Measurements from ENCODE around the gene ANO10. TPM values are rescaled to one million over a fixed set of nuclear protein-coding genes. Genes with fewer than 3 reads are reported as not detected.

The ANO10 gene
- total RNA-seq, 2 experiments from 2014 or later, result 6.3 to 8.9 TPM

DNA sequence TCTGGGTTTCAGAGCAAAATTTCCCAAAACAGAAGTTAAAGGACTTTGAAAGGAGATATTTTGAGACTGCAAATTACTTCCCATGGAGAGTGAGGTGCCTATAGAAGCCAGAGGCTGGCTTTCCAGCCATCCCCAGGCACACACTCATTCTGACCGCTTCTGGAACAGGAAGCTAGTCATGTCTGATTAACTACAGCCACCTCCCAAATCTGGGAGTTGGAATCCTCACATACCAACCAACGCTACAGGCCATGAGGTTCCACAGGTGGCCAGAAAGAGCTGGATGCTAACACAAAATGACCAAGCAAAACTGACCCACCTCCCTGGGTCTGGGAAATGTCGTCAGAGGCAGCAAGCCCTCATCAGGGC, 248.3 kb downstream of the ANO10 start:
- TF ChIP-seq, protein P1, sequence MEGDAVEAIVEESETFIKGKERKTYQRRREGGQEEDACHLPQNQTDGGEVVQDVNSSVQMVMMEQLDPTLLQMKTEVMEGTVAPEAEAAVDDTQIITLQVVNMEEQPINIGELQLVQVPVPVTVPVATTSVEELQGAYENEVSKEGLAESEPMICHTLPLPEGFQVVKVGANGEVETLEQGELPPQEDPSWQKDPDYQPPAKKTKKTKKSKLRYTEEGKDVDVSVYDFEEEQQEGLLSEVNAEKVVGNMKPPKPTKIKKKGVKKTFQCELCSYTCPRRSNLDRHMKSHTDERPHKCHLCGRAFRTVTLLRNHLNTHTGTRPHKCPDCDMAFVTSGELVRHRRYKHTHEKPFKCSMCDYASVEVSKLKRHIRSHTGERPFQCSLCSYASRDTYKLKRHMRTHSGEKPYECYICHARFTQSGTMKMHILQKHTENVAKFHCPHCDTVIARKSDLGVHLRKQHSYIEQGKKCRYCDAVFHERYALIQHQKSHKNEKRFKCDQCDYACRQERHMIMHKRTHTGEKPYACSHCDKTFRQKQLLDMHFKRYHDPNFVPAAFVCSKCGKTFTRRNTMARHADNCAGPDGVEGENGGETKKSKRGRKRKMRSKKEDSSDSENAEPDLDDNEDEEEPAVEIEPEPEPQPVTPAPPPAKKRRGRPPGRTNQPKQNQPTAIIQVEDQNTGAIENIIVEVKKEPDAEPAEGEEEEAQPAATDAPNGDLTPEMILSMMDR (IDR thresholded peaks at IDR 0.05), result no peak
- POLR2A ChIA-PET, result no interaction called here
- intact Hi-C loops (cut with micrococcal nuclease), result loop anchor here (10.0 kb wide), 1 partner anchor 89 kb away; the partner anchor contains the start of gene SNRK
- DNase-seq (no peak), ATAC-seq (no peak)
- no peaks in the 10 kb centered on the region for H3K9me3 Mint-ChIP-seq
- no peak overlapping the region for H3K4me3 Mint-ChIP-seq
- CTCF ChIA-PET, result interaction anchor here (1.1 to 1.4 kb wide), 4 partner anchors 52 to 151 kb away, joined by 3 to 4 read pairs (median 4); no protein-coding TSS in a partner anchor
- no peaks in the 10 kb centered on the region for H3K36me3 Mint-ChIP-seq (ENCODE audit: low read depth)
- no peak overlapping the region for H3K27ac Mint-ChIP-seq
- no peaks in the 10 kb centered on the region for H3K27me3 Mint-ChIP-seq
- peaks cover 22% of the 10 kb centered on the region for H3K4me1 Mint-ChIP-seq (ENCODE audit: low read depth)

DNA sequence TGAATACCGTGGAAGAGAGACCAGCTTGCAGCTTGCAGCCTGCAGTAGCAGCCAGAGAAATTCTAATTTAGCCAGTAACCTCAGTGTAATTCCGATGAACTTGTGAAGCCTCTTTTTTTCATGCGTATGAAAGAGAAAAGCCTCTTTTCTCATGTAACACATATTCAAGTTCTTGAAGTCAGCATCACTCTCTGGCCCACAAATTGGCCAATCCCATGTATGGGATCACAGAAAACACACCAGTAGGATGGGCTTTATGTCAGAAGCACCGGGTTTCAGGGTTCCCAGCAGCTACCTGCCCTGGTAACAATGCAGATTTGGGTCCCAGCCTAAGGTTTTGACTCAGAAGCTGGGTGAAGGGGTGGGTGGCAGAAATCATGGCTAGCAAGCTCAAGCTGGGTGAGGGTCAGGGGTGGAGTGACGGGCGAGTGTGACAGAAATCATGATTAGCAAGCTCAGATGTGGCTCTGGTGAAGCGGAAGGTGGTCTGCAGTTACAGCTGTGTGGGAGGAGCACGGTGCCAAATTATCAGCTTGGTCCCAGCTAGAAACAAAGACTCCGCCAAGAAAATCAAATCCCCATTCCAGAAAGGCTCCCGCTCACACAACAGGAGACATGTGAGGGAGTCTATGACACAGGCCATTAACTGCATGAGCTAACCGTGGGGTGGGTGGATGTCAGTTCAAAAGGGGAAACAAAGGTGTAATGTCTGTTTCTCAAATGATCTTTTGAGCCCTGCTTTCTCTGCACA, 248.8 kb downstream of the ANO10 start:
- no peak for ATAC-seq
- ChIA-PET CTCF (interaction anchor here (1.1 to 1.4 kb wide), 4 partner anchors 52 to 150 kb away, joined by 3 to 4 read pairs (median 4); no protein-coding TSS in a partner anchor), POLR2A (no interaction called here)
- intact Hi-C loops (cut with micrococcal nuclease), result loop anchor here (10.0 kb wide), 1 partner anchor 88 kb away; the partner anchor contains the start of gene SNRK
- H3K36me3 Mint-ChIP-seq (ENCODE audit: low read depth), result no peaks in the 10 kb centered on the region
- TF ChIP-seq, protein P1 (IDR thresholded peaks at IDR 0.05), result no peak
- no peak overlapping the region for H3K27ac Mint-ChIP-seq
- DNase-seq, result no peak
- H3K27me3 Mint-ChIP-seq, result no peaks in the 10 kb centered on the region
- H3K9me3 Mint-ChIP-seq, result no peaks in the 10 kb centered on the region
- H3K4me3 Mint-ChIP-seq, result no peak overlapping the region
- peaks cover 16% of the 10 kb centered on the region for H3K4me1 Mint-ChIP-seq (ENCODE audit: low read depth)

DNA sequence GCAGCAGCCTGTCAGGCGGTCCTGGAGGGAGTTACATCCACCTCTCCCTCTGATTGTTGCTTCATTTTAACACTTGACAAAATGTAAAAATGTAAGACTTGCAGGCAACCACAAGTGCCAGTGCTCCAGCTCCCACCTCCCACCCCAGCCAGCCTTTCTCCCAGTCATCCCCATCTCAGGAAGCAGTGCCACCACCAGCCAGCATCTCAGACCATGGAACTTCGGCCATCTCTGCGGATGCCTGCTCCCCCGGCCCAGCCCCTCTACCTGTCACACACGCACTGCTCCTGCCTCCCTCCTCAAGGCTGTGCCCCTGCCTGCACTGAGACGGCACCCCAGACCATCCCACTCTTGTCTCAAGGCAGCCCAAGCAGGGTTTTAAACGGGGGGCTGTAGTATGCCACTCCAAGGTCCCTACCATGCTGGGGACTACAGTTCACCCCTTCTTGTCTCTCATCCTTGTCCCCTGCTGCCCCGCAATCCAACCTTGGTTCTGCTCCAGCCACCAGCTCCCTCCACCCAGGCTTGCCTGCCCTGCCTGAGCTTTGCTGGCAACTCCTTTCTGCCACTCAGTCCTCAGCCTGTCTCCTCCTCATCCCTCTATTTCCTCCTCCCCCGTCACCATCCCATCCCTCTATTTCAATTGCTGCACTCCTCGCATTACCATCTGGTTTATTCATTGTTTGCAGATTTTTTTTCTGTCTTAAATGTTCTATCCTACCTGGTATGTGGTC, 249.6 kb downstream of the ANO10 start:
- POLR2A ChIA-PET, result no interaction called here
- H3K4me1 Mint-ChIP-seq (ENCODE audit: low read depth), result peaks cover 10% of the 10 kb centered on the region
- intact Hi-C loops (cut with micrococcal nuclease), result loop anchor here (10.0 kb wide), 1 partner anchor 87 kb away; the partner anchor contains the start of gene SNRK
- no peak overlapping the region for H3K4me3 Mint-ChIP-seq
- DNase-seq (no peak), ATAC-seq (no peak)
- no peaks in the 10 kb centered on the region for H3K36me3 Mint-ChIP-seq (ENCODE audit: low read depth)
- H3K27me3 Mint-ChIP-seq, result no peaks in the 10 kb centered on the region
- TF ChIP-seq, protein P1 (IDR thresholded peaks at IDR 0.05), result no peak
- H3K9me3 Mint-ChIP-seq, result no peaks in the 10 kb centered on the region
- CTCF ChIA-PET, result interaction anchor here (0.8 to 1.4 kb wide), 3 partner anchors 76 to 133 kb away, joined by 3 to 4 read pairs (median 3); no protein-coding TSS in a partner anchor
- no peak overlapping the region for H3K27ac Mint-ChIP-seq

DNA sequence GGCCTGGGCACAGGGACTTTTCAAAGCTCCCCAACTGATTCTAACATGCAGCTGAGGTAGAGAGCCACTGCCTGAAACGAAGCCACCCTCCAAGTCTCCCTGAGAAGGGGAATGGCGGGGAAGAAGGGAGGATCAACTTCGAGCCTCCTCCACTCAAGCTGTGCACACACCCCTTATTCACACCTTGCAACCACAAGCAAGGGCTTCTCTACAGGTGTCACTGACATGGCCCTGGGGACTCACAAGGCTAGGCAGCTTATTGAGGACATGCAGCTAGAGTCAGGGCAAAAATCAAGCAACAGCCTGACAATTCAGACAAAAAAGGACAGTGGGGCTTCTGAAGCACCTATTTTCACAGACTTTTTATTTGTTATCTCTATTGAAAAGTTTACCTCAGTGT, 250.3 kb downstream of the ANO10 start:
- intact Hi-C loops (cut with micrococcal nuclease), result loop anchor here (10.0 kb wide), 1 partner anchor 87 kb away; the partner anchor contains the start of gene SNRK
- no peaks in the 10 kb centered on the region for H3K9me3 Mint-ChIP-seq
- no peaks in the 10 kb centered on the region for H3K36me3 Mint-ChIP-seq (ENCODE audit: low read depth)
- no peak for ATAC-seq
- no peak for DNase-seq
- ChIA-PET CTCF (interaction anchor here (0.8 kb wide), 1 partner anchor 132 kb away, joined by 3 read pairs; no protein-coding TSS in a partner anchor), POLR2A (interaction anchor here (0.6 kb wide), 1 partner anchor 75 kb away, joined by 3 read pairs; no protein-coding TSS in a partner anchor)
- H3K27me3 Mint-ChIP-seq, result no peaks in the 10 kb centered on the region
- TF ChIP-seq, protein P1 (IDR thresholded peaks at IDR 0.05), result no peak
- no peak overlapping the region for H3K27ac Mint-ChIP-seq
- peaks cover 7% of the 10 kb centered on the region for H3K4me1 Mint-ChIP-seq (ENCODE audit: low read depth)
- H3K4me3 Mint-ChIP-seq, result no peak overlapping the region

All from activated CD8-positive, alpha-beta T cell treated with anti-CD3 and anti-CD28 coated beads for 36 hours (primary cell).